Tibial nerve (tissue), 3 donors: Measurements from ENCODE around the gene TTC23.

ENCODE experiments used
- CTCF ChIP-seq, 5 experiments: fragments of 200-600 bp in 3 of 5; fragments of 450-650 bp in 2 of 5; sonication (generic) in 3 of 5; IDR thresholded peaks; one replicate each; pipeline ENCODE4 v1.5.1; 2016 to 2019; ENCODE audit warnings: antibody characterized with exemption in 5 of 5, mild to moderate bottlenecking in 3 of 5, moderate library complexity in 2 of 5
- POLR2A ChIP-seq, 2 donors: fragments of 450-650 bp; IDR thresholded peaks; one replicate each; pipeline ENCODE4 v1.6.1; 2017; ENCODE audit warnings: antibody characterized with exemption in 2 of 2, mild to moderate bottlenecking in 2 of 2, moderate library complexity in 2 of 2

- no peak for TF ChIP-seq CTCF (IDR thresholded peaks at IDR 0.05)
- TF ChIP-seq POLR2A (IDR thresholded peaks at IDR 0.05), result no peak
Measured at GRCh38 chr15:99164119-99164518, 85.3 kb downstream of the TTC23 start.
